ENCODE data around the gene OAS2. TPM values are rescaled to one million over a fixed set of nuclear protein-coding genes. Genes with fewer than 3 reads are reported as not detected.
A peak's percentile ranks its signal among the peaks of the same experiment; 100 is the strongest.

OAS2 gene
- total RNA-seq, 1 donor from 2014 or later, result 111 TPM

DNA sequence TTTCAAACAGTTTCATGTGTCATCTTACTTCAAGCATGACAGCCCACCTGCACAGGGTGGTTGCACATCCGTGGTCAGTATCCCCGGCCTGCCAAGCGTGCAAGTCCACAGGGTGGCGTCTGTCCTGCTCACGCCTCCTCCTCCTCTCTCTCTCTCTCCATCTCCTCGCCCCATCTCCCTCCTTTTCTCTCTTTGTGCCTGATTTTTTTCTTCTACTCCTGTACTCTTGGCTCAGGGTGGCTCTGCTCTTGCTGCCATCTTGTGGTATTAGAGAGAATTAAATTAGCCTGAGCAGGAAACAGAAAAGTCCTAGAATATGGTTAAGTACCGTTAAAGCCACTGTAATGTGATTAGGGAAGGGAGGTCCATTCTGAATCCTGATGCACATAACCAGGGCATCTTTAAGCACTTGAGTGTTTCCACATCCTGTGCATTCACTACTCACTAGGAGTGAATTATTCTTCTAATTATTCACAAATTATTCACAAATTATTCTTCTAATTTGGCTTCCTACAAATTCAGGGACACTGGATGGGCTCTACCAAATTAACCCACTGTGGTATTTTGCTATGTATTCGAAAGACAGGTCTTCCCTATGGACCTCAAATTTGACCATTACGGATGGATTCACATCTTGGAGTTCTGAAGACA lies 52.7 kb downstream of the OAS2 start:
- intact Hi-C loops (cut with micrococcal nuclease), result loop anchor here (5.0 kb wide), 1 partner anchor 39 kb away; no protein-coding TSS in a partner anchor
- peaks cover 17% of the 10 kb centered on the region for H3K27me3 Mint-ChIP-seq
- no peaks in the 10 kb centered on the region for H3K36me3 Mint-ChIP-seq (ENCODE audit: low read depth)
- H3K4me3 Mint-ChIP-seq, result no peak overlapping the region
- no peak for DNase-seq
- H3K4me1 Mint-ChIP-seq, result peaks cover 4% of the 10 kb centered on the region
- H3K9me3 Mint-ChIP-seq, result no peaks in the 10 kb centered on the region
- H3K27ac Mint-ChIP-seq, result no peak overlapping the region

DNA sequence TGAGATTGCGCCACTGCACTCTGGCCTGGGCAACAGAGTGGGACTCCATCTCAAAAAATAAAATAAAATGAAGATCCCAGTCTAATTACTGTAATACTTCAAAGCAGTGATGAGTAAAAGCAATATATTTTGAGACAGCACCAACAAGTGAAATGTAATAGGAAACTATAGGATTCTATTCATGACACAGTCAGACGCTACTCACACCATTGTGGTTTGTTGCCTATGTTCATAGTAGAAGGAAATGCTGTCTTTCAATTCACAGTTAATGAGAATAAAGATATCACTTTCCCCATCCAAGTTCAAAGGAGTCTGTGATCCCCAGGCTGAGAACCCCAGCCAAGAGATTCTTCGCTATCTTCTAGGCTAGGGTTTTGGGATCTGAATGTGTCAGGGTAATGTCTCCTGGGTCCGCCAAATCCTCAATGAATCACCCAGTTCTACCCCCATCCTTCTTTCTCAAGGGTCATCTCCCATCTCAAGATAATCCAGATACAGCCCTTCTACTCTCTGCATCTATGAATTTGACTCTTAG lies 61.7 kb downstream of the OAS2 start:
- DNase-seq, result no peak
- intact Hi-C loops (cut with micrococcal nuclease), result no loop called here
- no peaks in the 10 kb centered on the region for H3K4me1 Mint-ChIP-seq
- H3K36me3 Mint-ChIP-seq (ENCODE audit: low read depth), result no peaks in the 10 kb centered on the region
- no peaks in the 10 kb centered on the region for H3K9me3 Mint-ChIP-seq
- no peak overlapping the region for H3K27ac Mint-ChIP-seq
- H3K27me3 Mint-ChIP-seq, result peaks cover 6% of the 10 kb centered on the region
- no peak overlapping the region for H3K4me3 Mint-ChIP-seq

DNA sequence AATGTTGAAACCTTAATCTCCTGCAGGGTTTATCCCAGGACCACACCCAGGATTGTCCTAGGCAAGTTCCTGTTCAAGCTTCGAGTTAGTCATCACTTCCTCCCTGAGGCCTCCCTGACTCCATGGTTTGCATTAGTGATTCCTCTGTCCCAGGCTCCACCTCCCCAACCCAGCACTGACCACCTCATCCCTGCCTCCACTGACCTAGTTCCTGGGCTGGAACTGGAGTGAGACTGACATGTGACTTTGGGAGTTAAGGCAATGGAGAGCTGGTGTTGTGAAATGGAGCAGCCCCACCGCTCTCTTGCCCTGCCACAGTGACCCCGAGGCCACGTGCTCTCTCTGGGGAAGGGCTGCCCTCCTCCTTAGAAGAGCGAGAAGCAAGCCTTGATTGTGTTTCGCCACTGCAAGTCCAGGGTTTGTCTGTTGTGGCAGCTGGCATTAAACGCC lies 62.4 kb downstream of the OAS2 start:
- H3K36me3 Mint-ChIP-seq (ENCODE audit: low read depth), result no peaks in the 10 kb centered on the region
- no peak overlapping the region for H3K27ac Mint-ChIP-seq
- H3K4me3 Mint-ChIP-seq, result no peak overlapping the region
- no peaks in the 10 kb centered on the region for H3K9me3 Mint-ChIP-seq
- no peak for DNase-seq
- no peaks in the 10 kb centered on the region for H3K4me1 Mint-ChIP-seq
- H3K27me3 Mint-ChIP-seq, result peaks cover 9% of the 10 kb centered on the region
- intact Hi-C loops (cut with micrococcal nuclease), result no loop called here

DNA sequence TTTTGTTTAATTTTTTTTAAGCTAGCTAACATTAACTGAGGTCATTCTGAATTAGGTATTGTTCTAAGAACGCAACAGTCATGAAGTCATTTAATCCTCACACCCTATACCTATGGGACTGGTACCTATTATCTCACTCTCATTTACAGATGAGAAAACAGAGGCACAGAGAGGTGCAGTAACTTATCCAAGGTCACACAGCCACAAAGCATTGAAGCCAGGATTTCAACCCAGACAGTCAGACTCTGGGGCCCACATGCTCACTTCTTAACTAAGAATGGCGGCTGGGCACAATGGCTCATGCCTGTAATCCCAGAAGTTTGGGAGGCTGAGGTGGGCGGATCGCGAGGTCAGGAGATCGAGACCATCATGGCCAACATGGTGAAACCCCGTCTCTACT lies 63.2 kb downstream of the OAS2 start:
- Mint-ChIP-seq H3K36me3 (ENCODE audit: low read depth) (no peaks in the 10 kb centered on the region), H3K27me3 (peaks cover 9% of the 10 kb centered on the region), H3K27ac (no peak overlapping the region), H3K9me3 (no peaks in the 10 kb centered on the region), H3K4me1 (no peaks in the 10 kb centered on the region), H3K4me3 (no peak overlapping the region)
- intact Hi-C loops (cut with micrococcal nuclease), result no loop called here
- no peak for DNase-seq

DNA sequence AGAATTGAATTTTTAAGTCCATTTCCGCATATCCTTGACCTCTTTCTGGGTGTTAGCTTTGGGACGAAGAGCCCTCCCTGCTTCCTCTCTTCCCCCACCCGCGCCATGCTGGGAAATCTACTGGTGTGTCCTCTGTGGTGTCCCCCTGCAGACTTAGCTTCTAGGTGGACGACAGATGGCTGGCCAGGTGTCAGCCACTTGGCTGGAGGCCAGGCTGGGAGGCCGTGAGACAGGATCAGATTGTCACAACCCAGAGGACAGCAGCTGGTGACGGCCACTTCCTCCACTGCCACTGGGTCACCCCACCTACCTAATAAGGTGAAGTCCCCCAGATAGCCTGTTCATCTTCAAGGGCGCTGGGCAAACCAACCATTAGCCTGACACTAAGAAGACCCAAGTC lies 64.9 kb downstream of the OAS2 start:
- Mint-ChIP-seq H3K9me3 (no peaks in the 10 kb centered on the region), H3K27me3 (peaks cover 7% of the 10 kb centered on the region), H3K27ac (no peak overlapping the region), H3K36me3 (ENCODE audit: low read depth) (no peaks in the 10 kb centered on the region), H3K4me3 (no peak overlapping the region), H3K4me1 (no peaks in the 10 kb centered on the region)
- DNase-seq, result no peak
- intact Hi-C loops (cut with micrococcal nuclease), result no loop called here

DNA sequence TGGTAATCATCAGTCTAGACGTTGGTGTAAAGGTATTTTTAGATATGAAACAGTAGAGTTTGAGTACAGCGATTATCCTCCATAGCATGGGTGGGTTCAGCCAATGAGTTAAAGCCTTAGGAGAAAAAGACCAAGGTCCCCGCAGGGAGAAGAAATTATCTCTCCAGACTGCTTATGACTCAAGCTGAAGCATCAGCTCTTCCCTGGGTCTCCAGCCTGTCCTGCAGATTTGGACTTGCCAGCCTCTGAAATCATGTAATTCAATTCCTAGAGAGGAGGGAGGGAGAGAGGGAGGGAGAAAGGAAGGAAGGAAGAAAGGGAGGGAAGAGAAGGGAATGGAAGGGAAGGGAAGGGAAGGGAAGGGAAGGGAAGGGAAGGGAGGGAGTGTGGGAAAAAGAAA lies 66.2 kb downstream of the OAS2 start:
- no peak for DNase-seq
- H3K4me1 Mint-ChIP-seq, result no peaks in the 10 kb centered on the region
- no peak overlapping the region for H3K27ac Mint-ChIP-seq
- no peaks in the 10 kb centered on the region for H3K9me3 Mint-ChIP-seq
- H3K27me3 Mint-ChIP-seq, result peaks cover 7% of the 10 kb centered on the region
- intact Hi-C loops (cut with micrococcal nuclease), result no loop called here
- H3K4me3 Mint-ChIP-seq, result no peak overlapping the region
- no peaks in the 10 kb centered on the region for H3K36me3 Mint-ChIP-seq (ENCODE audit: low read depth)

DNA sequence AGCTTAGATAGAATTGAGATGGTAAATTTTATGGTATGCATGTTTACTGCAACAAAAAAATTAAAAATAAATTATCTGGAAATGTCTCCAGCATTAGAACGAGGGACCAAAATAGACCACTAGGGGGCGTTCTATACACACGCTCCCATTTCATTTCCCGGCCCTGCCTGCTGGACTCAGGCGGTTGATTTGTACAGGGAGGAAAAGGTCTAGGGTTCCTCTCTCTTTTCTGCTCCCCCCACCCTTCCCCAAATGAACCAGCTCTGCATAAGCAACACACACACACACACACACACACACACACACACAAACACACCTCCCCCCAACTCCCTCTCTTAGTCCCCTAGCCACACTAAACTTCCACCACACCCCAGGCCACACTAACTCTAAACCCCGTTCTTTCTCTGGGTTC lies 70.4 kb downstream of the OAS2 start:
- H3K4me1 Mint-ChIP-seq, result no peaks in the 10 kb centered on the region
- H3K9me3 Mint-ChIP-seq, result no peaks in the 10 kb centered on the region
- no peak overlapping the region for H3K27ac Mint-ChIP-seq
- H3K4me3 Mint-ChIP-seq, result no peak overlapping the region
- peak; percentile 89 for DNase-seq
- no peaks in the 10 kb centered on the region for H3K36me3 Mint-ChIP-seq (ENCODE audit: low read depth)
- intact Hi-C loops (cut with micrococcal nuclease), result loop anchor here (1.0 kb wide), 3 partner anchors 50 to 126 kb away; no protein-coding TSS in a partner anchor
- peaks cover 16% of the 10 kb centered on the region for H3K27me3 Mint-ChIP-seq

DNA sequence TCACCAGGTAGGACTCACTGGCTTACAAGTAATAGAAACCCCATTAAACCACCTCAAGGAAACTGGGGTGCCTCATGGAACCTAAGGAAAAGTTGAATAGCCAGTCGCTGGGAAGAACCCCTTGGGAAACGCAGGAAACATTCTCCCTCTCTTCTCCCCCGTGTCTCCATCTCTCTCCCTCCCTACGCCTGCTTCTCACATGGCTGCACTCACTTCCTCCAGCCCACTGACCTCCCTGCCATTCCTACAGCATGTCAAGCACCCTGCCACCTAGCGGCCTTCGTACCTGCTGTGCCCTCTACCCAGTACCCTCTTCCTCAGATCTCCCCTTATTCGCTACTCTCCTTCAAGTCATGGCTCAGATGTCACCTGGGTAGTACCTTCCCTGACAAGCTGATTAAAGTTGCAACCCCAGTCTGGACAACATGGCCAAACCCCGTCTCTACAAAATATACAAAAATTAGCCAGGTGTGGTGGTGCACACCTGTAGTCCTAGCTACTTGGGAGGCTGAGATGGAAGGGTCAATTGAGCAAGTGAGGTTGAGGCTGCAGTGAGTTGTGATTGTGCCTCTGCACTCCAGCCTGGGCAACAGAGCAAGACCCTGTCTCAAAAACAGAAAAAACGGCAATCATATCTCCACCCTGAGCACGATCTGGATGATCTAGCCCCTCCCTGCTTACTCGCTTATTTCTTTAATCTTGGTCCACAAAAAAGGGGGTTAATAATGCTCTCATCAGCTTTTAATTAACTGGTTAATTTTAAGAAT lies 71.8 kb downstream of the OAS2 start:
- intact Hi-C loops (cut with micrococcal nuclease), result no loop called here
- Mint-ChIP-seq H3K27ac (no peak overlapping the region), H3K9me3 (no peaks in the 10 kb centered on the region), H3K4me3 (no peak overlapping the region), H3K27me3 (peaks cover 22% of the 10 kb centered on the region), H3K36me3 (ENCODE audit: low read depth) (no peaks in the 10 kb centered on the region), H3K4me1 (no peaks in the 10 kb centered on the region)
- DNase-seq, result no peak

DNA sequence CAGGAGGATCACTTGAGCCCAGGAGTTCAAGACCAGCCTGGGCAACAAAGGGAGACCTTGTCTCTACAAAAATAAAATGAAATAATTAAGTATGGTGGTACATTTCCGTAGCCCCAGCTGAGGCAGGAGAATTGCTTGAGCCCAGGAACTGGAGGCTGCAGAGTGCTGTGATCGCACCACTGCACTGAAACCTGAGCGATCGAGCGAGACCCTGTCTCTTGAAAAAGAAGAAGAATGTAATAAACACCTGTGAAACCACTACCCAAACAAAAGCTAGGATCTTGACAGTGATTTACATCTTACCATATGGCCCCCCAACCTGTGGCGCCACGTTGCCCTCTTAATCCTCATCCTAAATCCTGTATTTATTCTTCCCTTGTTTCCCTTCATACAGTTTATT lies 72.5 kb downstream of the OAS2 start:
- Mint-ChIP-seq H3K4me3 (no peak overlapping the region), H3K4me1 (no peaks in the 10 kb centered on the region), H3K27ac (no peak overlapping the region), H3K9me3 (no peaks in the 10 kb centered on the region), H3K27me3 (peaks cover 25% of the 10 kb centered on the region), H3K36me3 (ENCODE audit: low read depth) (no peaks in the 10 kb centered on the region)
- no peak for DNase-seq
- intact Hi-C loops (cut with micrococcal nuclease), result no loop called here

DNA sequence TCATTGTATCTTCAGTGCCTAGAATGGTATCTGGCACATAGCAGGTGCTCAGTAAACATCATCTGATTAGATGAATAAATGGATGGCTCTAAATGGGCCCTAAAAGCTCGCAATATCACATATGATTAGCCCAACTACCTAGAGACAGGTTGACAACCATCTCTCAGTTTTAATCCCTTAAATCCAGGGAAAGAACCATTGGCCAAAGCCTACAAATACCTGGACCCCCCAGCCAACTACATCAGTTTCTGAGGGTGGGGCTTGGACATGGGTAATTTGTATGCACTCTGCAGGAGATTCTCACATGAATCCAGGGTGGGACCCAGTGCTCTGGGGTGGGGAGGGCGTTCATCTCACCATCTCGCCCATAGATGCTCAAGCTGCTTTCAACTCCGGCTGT lies 73.4 kb downstream of the OAS2 start:
- Mint-ChIP-seq H3K27ac (no peak overlapping the region), H3K4me1 (no peaks in the 10 kb centered on the region), H3K9me3 (no peaks in the 10 kb centered on the region), H3K27me3 (peaks cover 32% of the 10 kb centered on the region), H3K36me3 (ENCODE audit: low read depth) (no peaks in the 10 kb centered on the region), H3K4me3 (no peak overlapping the region)
- intact Hi-C loops (cut with micrococcal nuclease), result no loop called here
- DNase-seq, result no peak

DNA sequence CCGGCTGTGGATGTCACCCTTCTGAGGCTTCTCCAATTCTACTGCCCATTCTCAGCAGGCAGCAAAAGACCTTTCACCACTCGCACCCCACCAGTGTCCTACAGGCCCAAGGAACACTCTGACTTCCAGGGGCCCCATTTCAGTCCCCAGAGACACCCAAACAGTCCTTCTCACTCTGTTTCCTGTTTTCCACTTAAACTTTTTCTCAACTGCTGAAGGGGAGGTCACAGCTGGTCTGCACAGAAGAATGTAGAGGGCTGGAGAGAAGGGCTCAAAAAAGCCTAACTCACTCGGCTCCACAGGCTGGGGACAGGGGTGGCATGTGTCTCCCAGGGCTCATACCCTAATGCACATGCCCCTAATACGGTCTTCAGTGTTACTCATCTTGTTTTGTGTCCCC lies 74.0 kb downstream of the OAS2 start:
- intact Hi-C loops (cut with micrococcal nuclease), result no loop called here
- H3K36me3 Mint-ChIP-seq (ENCODE audit: low read depth), result no peaks in the 10 kb centered on the region
- H3K27ac Mint-ChIP-seq, result no peak overlapping the region
- H3K4me3 Mint-ChIP-seq, result no peak overlapping the region
- DNase-seq, result no peak
- no peaks in the 10 kb centered on the region for H3K4me1 Mint-ChIP-seq
- H3K9me3 Mint-ChIP-seq, result no peaks in the 10 kb centered on the region
- H3K27me3 Mint-ChIP-seq, result peaks cover 32% of the 10 kb centered on the region

DNA sequence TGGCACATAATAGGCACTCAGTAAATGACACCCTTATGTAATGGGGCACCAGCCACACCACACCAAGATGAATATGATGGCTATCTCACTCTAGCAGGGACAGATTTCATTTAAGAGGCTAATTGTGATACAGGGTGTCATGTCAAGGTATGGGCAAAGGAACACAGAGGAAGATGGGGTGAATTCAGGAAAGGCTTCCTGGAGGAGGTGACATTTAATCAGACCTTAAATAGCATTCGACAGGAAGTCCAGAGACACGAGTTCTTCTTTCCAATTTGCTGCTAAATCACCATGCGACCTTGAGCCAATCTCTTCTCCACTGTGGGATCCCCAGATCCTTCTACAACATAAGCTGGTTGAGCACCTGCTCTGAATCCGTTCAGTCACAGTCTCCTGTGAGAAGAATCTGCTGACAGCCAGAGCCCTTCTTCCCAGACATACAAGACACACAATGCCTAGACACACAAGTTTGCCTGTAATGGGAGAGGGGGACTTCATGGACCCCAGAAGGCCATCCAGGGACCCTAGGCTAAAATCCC lies 76.7 kb downstream of the OAS2 start:
- H3K36me3 Mint-ChIP-seq (ENCODE audit: low read depth), result no peaks in the 10 kb centered on the region
- no peaks in the 10 kb centered on the region for H3K9me3 Mint-ChIP-seq

DNA sequence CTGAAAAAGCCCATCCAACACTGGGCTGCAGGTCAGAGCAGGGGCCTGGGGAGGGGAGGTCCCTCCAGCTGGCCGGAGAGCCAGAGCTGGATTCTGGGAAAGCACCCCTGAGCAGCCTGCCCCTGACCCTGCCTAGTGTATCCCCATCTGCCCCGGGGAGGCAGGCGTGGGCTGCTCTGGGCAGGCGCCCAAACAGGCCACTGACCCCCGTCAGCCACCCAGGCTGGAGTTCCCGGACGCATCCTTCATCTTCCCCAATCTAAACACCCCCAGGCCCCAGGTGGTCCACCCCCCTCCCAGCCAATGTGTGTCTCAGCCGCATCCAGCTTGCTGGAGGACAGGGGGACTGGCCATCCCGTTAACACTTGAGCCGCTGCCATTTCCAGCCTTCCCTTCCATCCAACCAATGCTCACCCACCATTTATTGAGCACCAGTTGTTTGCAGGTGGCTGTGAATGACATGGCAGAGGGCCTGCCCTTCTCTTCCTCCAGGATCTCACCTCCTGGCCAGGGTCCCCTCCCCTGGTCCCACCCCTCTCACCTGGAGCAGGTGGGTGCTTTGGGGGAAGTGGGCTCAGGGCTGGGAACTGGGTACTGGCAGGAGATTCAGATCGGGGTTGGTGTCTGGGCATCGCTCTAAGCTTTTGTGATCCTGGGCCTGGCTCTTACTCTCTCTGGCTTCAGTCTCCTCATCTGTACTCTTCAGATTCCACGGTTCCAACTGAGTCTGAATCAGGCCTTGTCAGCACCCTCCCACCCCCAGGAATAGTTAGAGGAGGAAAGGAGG lies 77.5 kb downstream of the OAS2 start:
- Mint-ChIP-seq H3K27ac (no peak overlapping the region), H3K4me3 (peak overlapping the region; percentile 42), H3K36me3 (ENCODE audit: low read depth) (no peaks in the 10 kb centered on the region), H3K9me3 (no peaks in the 10 kb centered on the region), H3K4me1 (no peaks in the 10 kb centered on the region), H3K27me3 (peaks cover 31% of the 10 kb centered on the region)
- DNase-seq, result no peak
- intact Hi-C loops (cut with micrococcal nuclease), result no loop called here

More for the DNA sequence above, 76.7 kb downstream of the OAS2 start:
- intact Hi-C loops (cut with micrococcal nuclease), result no loop called here
- Mint-ChIP-seq H3K27me3 (peaks cover 34% of the 10 kb centered on the region), H3K4me1 (no peaks in the 10 kb centered on the region), H3K4me3 (no peak overlapping the region), H3K27ac (no peak overlapping the region)
- DNase-seq, result no peak

DNA sequence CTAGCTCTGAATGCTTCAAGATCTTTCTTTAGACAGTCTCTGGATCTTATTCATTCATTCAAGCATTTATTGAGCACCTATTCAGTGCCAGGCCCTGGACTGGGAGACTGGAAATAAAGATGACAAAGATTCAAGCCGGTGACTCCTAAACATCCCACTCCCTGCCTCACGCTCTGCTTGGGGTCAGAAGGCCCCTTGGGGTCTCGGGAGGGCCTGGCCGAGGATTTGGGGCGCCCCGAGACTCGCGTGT lies 78.0 kb downstream of the OAS2 start:
- Mint-ChIP-seq H3K4me3 (peak overlapping the region; percentile 42), H3K27ac (no peak overlapping the region), H3K27me3 (peaks cover 31% of the 10 kb centered on the region), H3K9me3 (no peaks in the 10 kb centered on the region), H3K36me3 (ENCODE audit: low read depth) (no peaks in the 10 kb centered on the region), H3K4me1 (no peaks in the 10 kb centered on the region)
- no peak for DNase-seq
- intact Hi-C loops (cut with micrococcal nuclease), result no loop called here
